Chondrocyte (in vitro differentiated cells): ENCODE measurements around the gene MYBL2. TPM values are rescaled to one million over a fixed set of nuclear protein-coding genes. Genes with fewer than 3 reads are reported as not detected.

Experiments used
- DNase-seq: peaks from one replicate; pipeline ENCODE4 v3.0.0; 2021; ENCODE audit warnings: mixed read lengths, low spot score
- H3K27ac Mint-ChIP-seq: one replicate; pipeline ENCODE4 v1.8.0; 2021; ENCODE audit warnings: mild to moderate bottlenecking, moderate library complexity, mixed read lengths; ENCODE audit not compliant: unreplicated experiment
- H3K27me3 Mint-ChIP-seq: 2 replicates; pipeline ENCODE4 v1.8.0; 2021; ENCODE audit warnings: low read depth, mixed read lengths
- H3K36me3 Mint-ChIP-seq: 2 replicates; pipeline ENCODE4 v1.8.0; 2021; ENCODE audit warnings: low read depth, mixed read lengths
- H3K4me1 Mint-ChIP-seq: 2 replicates; pipeline ENCODE4 v1.8.0; 2021; ENCODE audit warnings: low read depth, mild to moderate bottlenecking, mixed read lengths
- H3K4me3 Mint-ChIP-seq: one replicate; pipeline ENCODE4 v1.8.0; 2021; ENCODE audit warnings: mild to moderate bottlenecking, moderate library complexity, mixed read lengths; ENCODE audit not compliant: unreplicated experiment
- H3K9me3 Mint-ChIP-seq: 2 replicates; pipeline ENCODE4 v1.8.0; 2021; ENCODE audit warnings: low read depth, mixed read lengths
- total RNA-seq: library from RNA; stranded (reverse); gene quantifications from 3 replicates; pipeline ENCODE4 v1.2.1, GENCODE V29; 2021
- TF ChIP-seq, protein P1 (sequence below): fragments of 200-600 bp; sonication (generic); IDR thresholded peaks from 2 replicates; pipeline ENCODE4 v1.5.0; 2021; ENCODE audit warnings: antibody characterized with exemption, mild to moderate bottlenecking, moderate library complexity

Gene MYBL2
- total RNA-seq, 1 donor from 2014 or later: 16.8 TPM

DNA sequence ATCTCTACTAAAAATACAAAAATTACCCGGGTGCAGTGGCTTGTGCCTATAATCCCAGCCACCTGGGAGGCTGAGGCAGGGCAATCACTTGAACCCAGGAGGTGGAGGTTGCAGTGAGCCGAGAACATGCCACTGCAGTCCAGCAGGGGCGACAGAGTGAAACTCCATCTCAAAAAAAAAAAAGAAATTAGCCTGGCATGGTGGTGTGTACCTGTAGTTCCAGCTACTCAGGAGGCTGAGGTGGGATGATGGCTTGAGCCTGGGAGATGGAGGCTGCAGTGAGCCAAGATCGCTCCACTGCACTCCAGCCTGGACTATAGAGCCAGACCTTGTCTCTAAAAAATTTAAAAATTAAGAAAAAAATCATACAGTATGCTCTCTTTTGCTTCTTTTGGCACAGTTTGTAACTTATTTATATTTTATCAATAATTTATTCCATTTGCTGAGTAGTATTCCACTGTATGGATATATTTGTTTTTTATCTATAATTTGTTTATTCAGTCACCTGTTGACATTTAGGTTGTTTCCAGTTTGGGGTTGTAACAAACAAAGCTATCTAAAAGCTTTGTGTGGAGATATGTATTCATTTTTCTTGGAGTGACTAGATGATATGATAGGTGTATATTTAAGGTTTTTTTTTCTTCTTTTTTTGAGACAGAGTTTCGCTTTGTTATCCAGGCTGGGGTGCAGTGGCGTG is 8.0 kb upstream of the MYBL2 start:
- TF ChIP-seq, protein P1, sequence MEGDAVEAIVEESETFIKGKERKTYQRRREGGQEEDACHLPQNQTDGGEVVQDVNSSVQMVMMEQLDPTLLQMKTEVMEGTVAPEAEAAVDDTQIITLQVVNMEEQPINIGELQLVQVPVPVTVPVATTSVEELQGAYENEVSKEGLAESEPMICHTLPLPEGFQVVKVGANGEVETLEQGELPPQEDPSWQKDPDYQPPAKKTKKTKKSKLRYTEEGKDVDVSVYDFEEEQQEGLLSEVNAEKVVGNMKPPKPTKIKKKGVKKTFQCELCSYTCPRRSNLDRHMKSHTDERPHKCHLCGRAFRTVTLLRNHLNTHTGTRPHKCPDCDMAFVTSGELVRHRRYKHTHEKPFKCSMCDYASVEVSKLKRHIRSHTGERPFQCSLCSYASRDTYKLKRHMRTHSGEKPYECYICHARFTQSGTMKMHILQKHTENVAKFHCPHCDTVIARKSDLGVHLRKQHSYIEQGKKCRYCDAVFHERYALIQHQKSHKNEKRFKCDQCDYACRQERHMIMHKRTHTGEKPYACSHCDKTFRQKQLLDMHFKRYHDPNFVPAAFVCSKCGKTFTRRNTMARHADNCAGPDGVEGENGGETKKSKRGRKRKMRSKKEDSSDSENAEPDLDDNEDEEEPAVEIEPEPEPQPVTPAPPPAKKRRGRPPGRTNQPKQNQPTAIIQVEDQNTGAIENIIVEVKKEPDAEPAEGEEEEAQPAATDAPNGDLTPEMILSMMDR: no peak
- H3K4me1 Mint-ChIP-seq: peaks cover 18% of the 10 kb centered on the region
- no peaks in the 10 kb centered on the region for H3K9me3 Mint-ChIP-seq
- H3K27ac Mint-ChIP-seq: no peak overlapping the region
- no peaks in the 10 kb centered on the region for H3K27me3 Mint-ChIP-seq
- DNase-seq: peak; percentile 21
- H3K36me3 Mint-ChIP-seq: no peaks in the 10 kb centered on the region
- H3K4me3 Mint-ChIP-seq: no peak overlapping the region

DNA sequence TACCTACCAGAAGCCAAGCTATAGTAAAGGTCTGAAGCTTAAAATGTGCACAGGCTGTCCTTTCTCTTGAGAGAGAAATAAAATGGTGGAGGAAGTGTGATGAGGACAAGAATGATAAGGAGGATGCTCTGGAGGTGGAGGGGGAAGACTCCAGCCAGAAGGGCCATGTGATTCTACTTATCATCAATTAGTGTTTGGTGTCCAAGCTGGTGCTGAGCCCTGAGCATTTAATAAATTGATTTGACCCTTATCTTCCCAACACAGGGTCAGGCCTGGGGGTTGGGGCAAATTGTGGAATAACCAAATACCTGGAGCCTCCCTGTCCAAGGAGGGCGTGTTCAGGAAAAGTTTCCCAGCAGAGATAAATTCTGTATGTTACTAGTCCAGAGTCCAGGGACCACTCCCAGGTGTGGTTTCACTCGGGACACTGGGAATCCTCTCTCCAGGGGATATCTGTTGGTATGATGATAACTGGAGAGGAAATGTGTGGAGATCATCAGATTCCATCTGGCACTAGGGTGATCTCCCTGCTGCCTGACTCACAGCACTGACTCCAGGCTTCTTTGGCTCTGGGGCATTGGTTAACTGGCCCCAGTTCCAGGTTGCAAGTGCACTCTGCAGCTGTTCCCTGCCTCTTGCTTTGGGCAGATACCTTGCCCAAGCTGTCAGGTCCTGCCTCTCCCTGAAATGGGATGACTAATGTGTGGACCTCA is 3.8 kb upstream of the MYBL2 start:
- peaks cover 2% of the 10 kb centered on the region for H3K27me3 Mint-ChIP-seq
- H3K4me3 Mint-ChIP-seq: no peak overlapping the region
- H3K4me1 Mint-ChIP-seq: peaks cover 8% of the 10 kb centered on the region
- TF ChIP-seq, protein P1: no peak
- H3K27ac Mint-ChIP-seq: no peak overlapping the region
- H3K9me3 Mint-ChIP-seq: no peaks in the 10 kb centered on the region
- H3K36me3 Mint-ChIP-seq: no peaks in the 10 kb centered on the region
- DNase-seq: peak; percentile 24

DNA sequence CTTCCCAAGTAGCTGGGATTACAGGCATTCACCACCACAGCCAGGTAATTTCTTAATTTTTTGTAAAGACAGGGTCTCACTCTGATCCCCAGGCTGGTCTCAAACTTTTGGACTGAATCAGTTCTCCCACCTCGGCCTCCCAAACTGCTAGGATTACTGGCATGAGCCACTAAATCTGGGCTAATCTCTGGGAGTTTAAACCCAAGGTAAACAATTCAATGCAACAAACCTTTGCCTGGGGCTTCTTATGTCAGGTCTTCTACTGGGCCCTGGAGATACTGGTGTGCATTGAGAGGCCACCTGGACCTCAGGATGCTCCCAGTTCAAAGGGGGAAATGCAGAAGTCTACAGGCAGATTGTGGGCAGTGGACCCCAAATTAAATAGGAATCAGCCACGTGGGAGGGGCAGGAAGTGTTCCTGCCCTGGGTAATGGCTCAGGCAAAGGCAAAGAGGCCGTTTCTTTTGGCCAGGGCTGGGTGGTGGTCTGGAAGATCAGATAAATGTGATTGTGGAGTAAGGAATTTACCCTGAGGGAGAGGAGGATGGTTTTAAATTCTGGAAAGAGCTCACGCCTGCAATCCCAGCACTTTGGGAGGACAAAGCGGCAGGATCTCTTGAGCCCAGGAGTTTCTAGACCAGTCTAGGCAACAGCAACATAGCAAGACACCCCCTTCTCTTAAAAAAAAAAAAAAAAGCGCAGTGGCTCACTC is 1.3 kb upstream of the MYBL2 start:
- Mint-ChIP-seq H3K4me3 (no peak overlapping the region), H3K27ac (no peak overlapping the region), H3K36me3 (no peaks in the 10 kb centered on the region), H3K27me3 (peaks cover 2% of the 10 kb centered on the region), H3K9me3 (no peaks in the 10 kb centered on the region), H3K4me1 (peaks cover 8% of the 10 kb centered on the region)
- DNase-seq: peak; percentile 27
- TF ChIP-seq, protein P1: no peak

DNA sequence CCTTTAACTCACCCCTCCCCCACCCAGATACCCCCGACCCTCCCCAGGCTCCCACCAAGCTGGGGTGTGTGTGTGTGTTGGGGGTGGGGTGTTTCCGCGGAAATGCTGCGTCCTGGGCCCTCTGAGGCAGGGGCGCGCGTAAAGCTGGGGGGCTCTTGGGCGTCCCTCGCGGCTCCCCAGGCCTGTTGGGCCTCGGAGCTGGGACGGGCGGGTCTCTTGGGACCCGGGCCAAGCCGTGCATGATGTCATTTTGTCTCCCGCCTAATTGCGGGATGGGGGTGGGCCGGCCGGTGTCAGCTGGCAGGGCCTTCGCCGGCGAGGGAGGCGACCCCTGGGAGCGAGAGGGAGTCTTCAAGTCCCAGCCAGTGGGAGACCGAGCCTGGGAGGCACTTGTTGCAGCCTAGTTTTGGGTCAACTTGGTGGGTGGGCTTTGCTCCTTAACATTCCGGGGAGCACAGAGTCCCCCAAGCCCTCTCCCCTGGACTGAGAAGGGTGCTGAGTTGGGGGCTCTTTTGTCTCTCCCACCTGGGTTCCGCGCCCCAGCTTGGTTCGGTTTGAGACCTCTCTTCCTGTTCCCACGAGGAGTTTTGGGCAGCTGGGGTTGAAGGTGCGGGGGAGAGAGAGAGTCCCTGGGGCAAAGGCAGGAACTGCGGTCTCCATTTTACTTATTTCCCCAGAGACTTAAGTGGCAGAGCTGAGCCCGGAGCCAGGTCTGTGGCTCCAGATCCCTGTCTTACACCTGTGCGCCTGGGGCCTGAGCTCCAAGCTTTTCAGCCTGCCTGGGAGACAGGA is 623 bp downstream of the MYBL2 start:
- Mint-ChIP-seq H3K4me3 (peak overlapping the region; percentile 66), H3K27ac (no peak overlapping the region), H3K27me3 (peaks cover 2% of the 10 kb centered on the region), H3K36me3 (no peaks in the 10 kb centered on the region), H3K9me3 (no peaks in the 10 kb centered on the region), H3K4me1 (peaks cover 8% of the 10 kb centered on the region)
- TF ChIP-seq, protein P1: no peak
- peak; percentile 70 for DNase-seq
